AG04450 (cell line): ENCODE measurements around the gene TSHZ2. TPM values are rescaled to one million over a fixed set of nuclear protein-coding genes. Genes with fewer than 3 reads are reported as not detected.

Experiments
- CTCF ChIA-PET: fragments of 300-600, 350-600 bp; formaldehyde crosslinking; extraction: SDS; loops from one replicate; lab custom pipeline; 2022; ENCODE audit warnings: antibody characterized with exemption, inconsistent platforms; lab: Charles Lee
- POLR2A ChIA-PET: fragments of 350-600 bp; formaldehyde crosslinking; extraction: SDS; loops from one replicate; lab custom pipeline; 2021; ENCODE audit warnings: antibody characterized with exemption, inconsistent platforms; lab: Yijun Ruan, JAX
- DNase-seq: peaks from one replicate; pipeline ENCODE4 v3.0.0-alpha.2; 2011; ENCODE audit warnings: low read depth, low spot score
- H3K27ac ChIP-seq: one replicate; pipeline ENCODE4 v1.5.1; 2012; ENCODE audit warnings: low read depth, low read length, control low read depth
- H3K27me3 ChIP-seq: one replicate; pipeline ENCODE4 v1.6.0; 2012; ENCODE audit warnings: low read length; ENCODE audit not compliant: control insufficient read depth, insufficient read depth
- H3K4me3 ChIP-seq: 2 replicates; pipeline ENCODE4 v1.5.1; 2011; ENCODE audit warnings: mild to moderate bottlenecking, low read depth, low read length, control low read depth
- H3K9me3 ChIP-seq: 2 replicates; pipeline ENCODE4 v1.5.1; 2012; ENCODE audit warnings: low read length; ENCODE audit not compliant: control insufficient read depth, insufficient read depth
- CTCF ChIP-seq: IDR thresholded peaks from 2 replicates; pipeline ENCODE4 v1.5.1; 2011; ENCODE audit warnings: low read depth, low read length, control low read depth, inconsistent platforms
- polyA plus RNA-seq: library from polyadenylated mRNA; depleted of rRNA; stranded (reverse); fragments of >200 nt; gene quantifications from 2 replicates; pipeline ENCODE4 v1.2.3, GENCODE V29; 2011

Gene TSHZ2
- polyA plus RNA-seq, 1 experiment = not detected

- DNase-seq = no peak
- ChIA-PET CTCF (no interaction called here), POLR2A (no interaction called here)
- Histone ChIP-seq H3K27me3 (no peaks in the 10 kb centered on the region), H3K9me3 (peaks cover 5% of the 10 kb centered on the region; the same call in 1 of the 2 replicates), H3K4me3 (no peak overlapping the region), H3K27ac (no peak overlapping the region)
- TF ChIP-seq CTCF = no peak
Measured at GRCh38 chr20:53034899-53035298, 62.7 kb downstream of the TSHZ2 start.

DNA sequence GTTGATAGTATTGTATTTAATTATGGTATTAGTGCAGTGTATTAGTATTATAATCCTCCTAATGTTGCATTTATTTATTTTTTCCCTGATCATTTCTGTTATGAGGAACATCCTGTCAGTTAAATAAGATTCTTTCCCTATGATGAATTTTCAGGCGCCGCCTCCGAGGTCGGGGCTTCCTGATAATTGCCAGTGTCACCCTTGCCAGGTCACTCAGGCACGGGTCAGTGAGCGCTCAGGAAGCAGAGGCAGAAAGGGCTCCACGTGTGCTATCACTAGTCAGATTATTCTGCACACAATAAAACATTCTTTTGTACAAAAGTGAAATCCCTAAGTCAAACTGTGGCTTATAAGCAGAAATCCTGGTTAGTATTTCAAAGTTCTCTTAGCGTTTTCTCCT lies 64.8 kb downstream of the TSHZ2 start:
- ChIA-PET CTCF (no interaction called here), POLR2A (no interaction called here)
- DNase-seq = no peak
- H3K27me3 ChIP-seq = no peaks in the 10 kb centered on the region
- TF ChIP-seq CTCF = no peak
- no peak overlapping the region for H3K4me3 ChIP-seq
- H3K9me3 ChIP-seq = peaks cover 11% of the 10 kb centered on the region; the same call in 1 of the 2 replicates
- no peak overlapping the region for H3K27ac ChIP-seq

- no peaks in the 10 kb centered on the region for H3K27me3 ChIP-seq
- POLR2A ChIA-PET = no interaction called here
- H3K27ac ChIP-seq = no peak overlapping the region
- CTCF ChIA-PET = no interaction called here
- no peak overlapping the region for H3K4me3 ChIP-seq
- no peak for DNase-seq
- TF ChIP-seq CTCF = no peak
- peaks cover 11% of the 10 kb centered on the region; the same call in 1 of the 2 replicates for H3K9me3 ChIP-seq
Measured at GRCh38 chr20:53037621-53038020, 65.5 kb downstream of the TSHZ2 start.

DNA sequence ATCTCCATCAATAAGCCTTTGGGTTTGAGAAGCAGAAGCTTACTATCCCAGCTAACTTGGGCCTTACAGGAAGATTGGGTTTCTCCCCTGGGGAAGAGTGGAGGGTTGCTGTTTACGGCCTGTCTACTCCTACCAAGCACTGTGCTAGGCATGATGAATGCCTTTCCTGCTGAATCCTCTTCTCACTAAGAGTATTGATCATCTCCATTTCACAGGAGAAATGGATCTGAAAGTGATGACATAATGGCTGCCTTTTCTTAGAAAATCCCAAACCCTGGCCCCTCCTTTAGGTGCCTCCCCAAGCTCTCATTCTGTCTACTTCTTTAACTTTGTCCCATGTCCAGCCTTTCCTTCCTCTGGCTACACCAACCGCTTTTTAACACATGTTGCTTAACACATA lies 66.1 kb downstream of the TSHZ2 start:
- Histone ChIP-seq H3K27me3 (no peaks in the 10 kb centered on the region), H3K27ac (no peak overlapping the region), H3K9me3 (peaks cover 11% of the 10 kb centered on the region; the same call in 1 of the 2 replicates), H3K4me3 (no peak overlapping the region)
- ChIA-PET POLR2A (no interaction called here), CTCF (no interaction called here)
- DNase-seq = no peak
- no peak for TF ChIP-seq CTCF

GRCh38 chr20:53040693-53041589 lies 68.8 kb downstream of the TSHZ2 start:
- CTCF ChIA-PET = interaction anchor here (0.7 kb wide), 1 partner anchor 40 kb away, joined by 3 read pairs; no protein-coding TSS in a partner anchor
- H3K9me3 ChIP-seq = peaks cover 11% of the 10 kb centered on the region; the same call in 1 of the 2 replicates
- no peak overlapping the region for H3K4me3 ChIP-seq
- POLR2A ChIA-PET = no interaction called here
- H3K27me3 ChIP-seq = no peaks in the 10 kb centered on the region
- no peak for TF ChIP-seq CTCF
- DNase-seq = no peak
- H3K27ac ChIP-seq = no peak overlapping the region
